Hepatic stellate cell (primary cell): ENCODE measurements around the gene PCNT.
"Not testable (repeated sequence)": the region's sequence is repeated elsewhere in the genome, so short reads cannot be mapped to it uniquely, and the experiment has no call there.

ENCODE experiments used
- DNase-seq: peaks from one replicate; pipeline ENCODE4 v3.0.0; 2011; ENCODE audit warnings: low spot score

The PCNT gene

DNA sequence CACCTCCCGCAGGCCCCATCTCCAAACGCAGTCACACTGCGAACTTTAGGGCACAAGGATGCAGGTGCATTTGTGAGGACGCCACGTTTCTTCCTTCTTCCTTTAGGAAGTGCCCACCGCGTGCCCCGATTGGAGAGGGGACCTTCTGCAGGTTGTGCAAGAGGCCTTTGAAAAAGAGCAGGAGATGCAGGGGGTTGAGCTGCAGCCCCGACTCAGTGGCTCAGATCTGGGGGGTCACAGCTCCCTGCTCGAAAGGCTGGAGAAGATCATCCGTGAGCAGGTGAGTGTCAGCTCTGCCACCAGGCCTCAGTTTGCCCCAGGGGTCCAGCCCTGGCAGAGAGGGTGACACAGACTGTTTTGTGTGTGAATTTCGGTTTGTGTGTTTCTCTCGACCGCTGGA is 103.6 kb downstream of the PCNT start:
- no peak for DNase-seq

GRCh38 chr21:46428286-46428685 is 104.3 kb downstream of the PCNT start:
- DNase-seq: no peak

DNA sequence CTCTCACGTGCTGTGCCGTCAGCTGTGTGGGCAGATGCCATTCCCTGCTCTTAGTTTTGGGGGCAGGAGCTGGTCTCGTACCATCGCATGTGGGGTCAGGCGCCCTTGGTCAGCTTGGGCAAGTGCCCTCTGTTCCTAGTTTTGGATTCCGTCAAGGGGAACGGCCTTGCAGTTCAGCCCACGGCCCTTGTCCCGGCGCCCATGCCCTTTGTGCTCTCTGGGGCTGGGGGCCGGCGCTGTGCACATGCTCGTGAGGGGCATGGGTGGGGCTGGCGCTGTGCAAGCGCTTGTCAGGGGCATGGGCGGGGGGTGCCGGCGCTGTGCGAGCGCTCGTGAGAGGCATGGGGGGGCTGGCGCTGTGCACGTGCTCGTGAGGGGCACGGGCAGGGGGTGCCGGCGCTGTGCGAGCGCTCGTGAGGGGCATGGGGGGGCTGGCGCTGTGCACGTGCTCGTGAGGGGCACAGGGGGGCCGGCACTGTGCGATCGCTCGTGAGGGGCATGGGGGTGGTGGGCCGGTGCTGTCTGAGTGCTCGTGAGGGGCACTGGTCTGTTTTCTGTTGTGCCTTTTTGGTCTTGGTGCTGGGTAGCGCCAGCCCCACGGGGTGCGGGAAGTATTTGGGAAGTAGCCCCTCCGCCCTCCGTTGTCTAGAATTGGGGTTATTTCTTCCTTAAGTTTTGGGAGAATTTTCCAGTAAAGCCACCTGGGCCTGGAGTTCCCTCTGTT is 105.2 kb downstream of the PCNT start:
- no peak for DNase-seq

- DNase-seq: no peak
Measured at GRCh38 chr21:46429754-46430681, 106.1 kb downstream of the PCNT start.

- no peak for DNase-seq
Measured at GRCh38 chr21:46431448-46431847, 107.5 kb downstream of the PCNT start.

DNA sequence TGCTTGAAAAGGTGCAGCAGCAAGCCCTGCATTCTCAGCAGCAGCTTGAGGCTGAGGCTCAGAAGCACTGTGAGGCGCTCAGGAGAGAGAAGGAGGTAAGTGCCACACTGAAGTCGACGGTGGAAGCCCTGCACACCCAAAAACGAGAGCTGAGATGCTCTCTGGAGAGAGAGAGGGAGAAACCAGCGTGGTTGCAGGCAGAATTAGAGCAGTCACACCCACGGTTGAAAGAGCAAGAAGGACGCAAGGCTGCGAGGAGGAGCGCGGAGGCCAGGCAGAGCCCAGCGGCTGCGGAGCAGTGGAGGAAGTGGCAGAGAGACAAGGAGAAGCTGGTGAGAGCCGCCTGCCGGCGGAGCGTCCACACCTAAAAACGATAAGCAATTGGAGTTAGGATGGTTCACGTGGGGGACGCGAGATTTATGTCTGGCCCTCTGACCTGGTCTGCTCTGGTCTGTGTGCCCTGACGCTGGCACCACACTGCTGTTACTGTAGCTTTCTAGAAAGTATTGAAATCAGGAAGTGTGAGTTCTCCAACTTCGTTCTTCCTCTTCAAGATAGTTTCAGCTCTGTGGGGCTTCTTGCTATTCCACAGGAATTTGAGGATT is 108.0 kb downstream of the PCNT start:
- no peak for DNase-seq

- not testable (repeated sequence) for DNase-seq
Measured at GRCh38 chr21:46433116-46433515, 109.2 kb downstream of the PCNT start.

GRCh38 chr21:46434322-46434958 is 110.5 kb downstream of the PCNT start:
- DNase-seq: no peak

GRCh38 chr21:46435786-46436227 is 111.9 kb downstream of the PCNT start:
- no peak for DNase-seq

DNA sequence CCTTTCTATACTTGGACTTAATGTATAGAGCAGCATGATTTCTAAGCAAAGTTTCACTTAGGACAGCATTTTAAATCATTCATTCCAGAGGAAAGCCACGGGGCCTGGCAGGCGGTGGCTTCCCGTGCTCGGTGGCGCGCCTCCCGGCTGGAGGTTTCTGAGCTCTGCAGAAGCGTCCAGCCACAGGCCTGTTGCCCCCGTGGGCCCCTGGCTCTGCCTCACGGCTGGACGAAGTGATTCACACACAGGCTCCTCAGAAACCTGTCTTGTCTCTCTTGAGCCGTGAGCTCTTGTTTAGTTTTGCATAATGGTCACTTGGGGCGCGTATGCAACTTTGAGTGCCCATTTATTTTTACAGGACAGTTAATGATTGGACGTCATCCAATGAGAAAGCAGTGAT is 112.7 kb downstream of the PCNT start:
- DNase-seq: no peak

DNA sequence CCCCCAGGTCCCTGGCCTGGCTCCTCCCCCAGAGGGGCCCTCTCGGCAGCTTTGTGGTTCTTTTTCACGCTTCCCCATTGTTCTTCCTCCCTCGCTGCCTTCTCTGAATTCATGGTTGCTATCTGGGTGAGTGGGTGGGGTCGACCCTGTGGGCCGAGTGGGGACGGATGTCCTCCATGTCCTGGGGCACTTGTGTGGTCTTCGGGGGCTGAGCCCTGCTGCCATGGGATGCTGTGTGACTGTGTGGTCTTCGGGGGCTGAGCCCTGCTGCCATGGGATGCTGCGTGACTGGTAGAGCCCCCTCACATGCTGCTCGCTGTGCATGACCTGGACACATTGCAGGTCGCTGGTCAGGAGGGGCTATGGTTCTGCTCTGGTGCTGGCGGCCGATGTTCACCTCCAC is 113.1 kb downstream of the PCNT start:
- no peak for DNase-seq

DNA sequence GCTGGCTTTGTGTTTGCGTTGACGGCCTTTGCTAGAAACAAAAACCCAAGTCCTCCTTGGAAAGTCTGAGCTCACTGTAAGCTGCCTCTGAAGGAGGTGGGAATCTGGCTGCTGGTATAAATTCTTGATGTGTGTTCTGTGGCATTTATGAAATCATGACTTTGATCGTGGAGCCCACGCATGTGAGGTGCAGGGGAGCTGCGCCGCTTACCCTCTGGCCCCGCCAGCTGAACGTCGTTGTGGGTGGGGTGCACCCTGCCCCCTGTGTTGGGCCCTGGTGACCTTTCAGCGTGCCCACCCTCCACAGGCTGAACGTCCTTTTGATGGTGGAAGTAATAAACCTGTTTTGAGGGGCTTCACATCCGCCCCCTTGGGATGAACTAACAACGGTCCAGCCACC is 113.6 kb downstream of the PCNT start:
- DNase-seq: no peak

GRCh38 chr21:46438241-46438640 is 114.3 kb downstream of the PCNT start:
- no peak for DNase-seq

GRCh38 chr21:46439906-46440305 is 116.0 kb downstream of the PCNT start:
- no peak for DNase-seq

- no peak for DNase-seq
Measured at GRCh38 chr21:46441331-46441730, 117.4 kb downstream of the PCNT start.

GRCh38 chr21:46441961-46442498 is 118.1 kb downstream of the PCNT start:
- DNase-seq: no peak

- DNase-seq: no peak
Measured at GRCh38 chr21:46442938-46443337, 119.0 kb downstream of the PCNT start.

- DNase-seq: no peak
Measured at GRCh38 chr21:46443910-46444309, 120.0 kb downstream of the PCNT start.

- DNase-seq: no peak
Measured at GRCh38 chr21:46448108-46448507, 124.2 kb downstream of the PCNT start.

DNA sequence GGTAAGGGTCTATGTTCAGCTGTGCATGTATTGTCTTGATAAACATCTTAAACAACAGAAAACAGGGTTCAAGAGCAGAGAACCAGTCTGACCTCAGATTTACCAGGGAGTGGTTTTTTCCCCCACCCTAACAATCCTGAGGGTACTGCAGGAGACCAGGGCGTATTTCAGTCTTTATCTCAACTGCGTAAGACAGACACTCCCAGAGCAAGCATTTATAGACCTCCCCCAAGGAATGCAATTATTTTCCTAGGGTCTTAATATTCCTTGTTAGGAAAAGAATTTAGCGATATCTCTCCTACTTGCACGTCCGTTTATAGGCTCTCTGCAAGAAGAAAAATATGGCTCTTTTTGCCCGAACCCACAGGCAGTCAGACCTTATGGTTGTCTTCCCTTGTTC is 124.9 kb downstream of the PCNT start:
- DNase-seq: not testable (repeated sequence)

GRCh38 chr21:46452710-46453109 is 128.8 kb downstream of the PCNT start:
- no peak for DNase-seq

GRCh38 chr21:46454142-46454541 is 130.2 kb downstream of the PCNT start:
- DNase-seq: no peak
